IPS DF 4.7 (cell line): ENCODE results near the gene GALNT13.

Source experiments
- DNase-seq: peaks from one replicate; pipeline ENCODE4 v3.0.0-alpha.2; 2013; ENCODE audit warnings: low spot score; ENCODE audit errors: extremely low read depth

Gene GALNT13

DNA sequence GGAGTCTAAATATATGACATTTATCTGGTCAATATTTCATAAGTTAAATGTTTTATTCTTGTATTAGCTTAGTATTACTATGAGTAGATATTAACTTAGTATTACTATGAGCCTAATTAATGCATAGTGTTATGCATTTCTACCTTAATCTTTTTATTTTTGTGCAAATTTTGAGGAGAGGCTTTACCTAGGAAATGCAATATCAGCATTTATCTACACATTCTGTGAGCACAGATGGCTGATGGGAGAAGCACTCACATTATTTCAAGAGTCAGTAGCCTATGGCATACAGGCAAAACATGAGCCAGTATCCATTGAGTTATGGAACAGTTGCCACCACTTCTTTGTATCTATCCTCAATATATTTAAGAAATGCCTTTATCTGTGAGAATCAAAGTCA is 422.1 kb downstream of the GALNT13 start:
- no peak for DNase-seq

GRCh38 chr2:154306266-154306970 is 434.7 kb downstream of the GALNT13 start:
- no peak for DNase-seq

DNA sequence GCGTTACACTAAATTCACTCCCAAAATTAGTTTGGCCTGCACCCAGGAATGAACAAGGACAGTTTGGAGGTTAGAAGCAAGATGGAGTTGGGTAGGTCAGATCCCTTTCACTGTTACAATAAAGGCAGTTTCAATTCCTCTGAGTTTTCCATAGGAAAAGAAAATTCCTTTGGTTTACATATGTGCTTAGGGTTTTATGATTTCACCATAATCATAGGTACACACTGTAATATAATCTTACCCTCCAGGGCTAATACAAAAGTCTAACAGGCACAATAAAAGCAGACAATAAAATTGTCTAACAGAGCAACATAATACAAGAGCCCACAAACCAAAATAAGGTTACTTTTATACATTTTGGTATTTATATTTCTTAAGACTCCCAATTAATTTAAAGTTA is 435.3 kb downstream of the GALNT13 start:
- no peak for DNase-seq

DNA sequence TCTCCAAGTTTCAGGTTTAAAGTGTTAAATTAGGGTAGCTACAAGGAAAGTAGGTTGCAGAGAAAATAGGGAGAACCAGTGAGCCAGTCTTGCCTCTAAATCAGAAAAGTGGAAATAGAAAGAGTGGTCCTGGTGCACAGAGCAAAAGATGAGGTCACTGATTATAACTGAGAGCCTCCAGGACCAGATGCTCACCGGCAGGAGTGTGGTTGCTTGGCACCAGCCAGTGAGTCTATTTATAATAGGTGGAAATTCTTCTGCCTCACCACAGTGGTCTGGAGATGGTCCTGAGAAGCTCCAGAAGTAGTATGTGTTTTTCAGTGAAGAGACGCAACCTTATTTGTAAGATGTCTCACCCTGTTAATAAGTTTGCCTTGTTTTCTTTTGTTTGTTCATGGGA is 452.9 kb downstream of the GALNT13 start:
- no peak for DNase-seq

DNA sequence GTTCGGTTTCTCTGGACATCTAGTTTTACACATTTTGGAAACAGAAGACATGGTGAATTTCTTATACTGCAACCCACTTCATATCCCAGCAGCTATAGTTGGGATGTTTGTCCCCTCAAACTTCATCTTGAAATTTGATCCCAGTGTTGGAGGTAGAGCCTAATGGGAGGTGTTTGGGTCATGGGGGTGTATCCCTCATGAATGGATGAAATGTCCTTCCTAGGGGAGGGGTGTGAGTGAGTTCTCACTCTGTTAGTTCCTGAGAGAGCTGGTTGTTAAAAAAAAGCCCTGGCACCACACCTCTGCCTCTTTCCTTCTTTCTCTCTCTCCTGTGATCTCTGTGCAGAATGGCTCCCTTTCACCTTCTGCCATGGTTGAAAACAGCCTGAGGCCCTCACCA is 457.8 kb downstream of the GALNT13 start:
- no peak for DNase-seq

GRCh38 chr2:154331784-154332183 is 460.1 kb downstream of the GALNT13 start:
- DNase-seq: no peak

- no peak for DNase-seq
Observed at GRCh38 chr2:154336201-154336600, 464.5 kb downstream of the GALNT13 start.

GRCh38 chr2:154338352-154338967 is 466.7 kb downstream of the GALNT13 start:
- DNase-seq: no peak

DNA sequence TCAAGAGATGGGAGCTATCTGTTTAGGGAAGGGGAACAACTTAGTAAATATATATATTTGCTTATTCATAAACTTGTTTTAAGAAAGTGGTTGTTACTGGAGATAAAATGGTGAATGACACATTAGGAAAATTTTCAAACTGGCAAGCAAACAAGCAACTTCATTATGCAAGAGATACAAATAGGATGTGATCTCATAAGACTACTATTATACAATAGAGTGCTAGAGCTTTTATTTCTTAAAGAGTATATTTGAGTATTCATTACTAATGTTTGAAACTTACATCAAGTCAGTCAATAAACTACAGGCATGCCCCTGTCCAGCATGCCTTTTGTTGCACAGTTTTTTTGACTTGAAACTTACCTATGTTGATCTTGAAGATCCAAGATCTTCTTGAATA is 471.6 kb downstream of the GALNT13 start:
- DNase-seq: no peak

DNA sequence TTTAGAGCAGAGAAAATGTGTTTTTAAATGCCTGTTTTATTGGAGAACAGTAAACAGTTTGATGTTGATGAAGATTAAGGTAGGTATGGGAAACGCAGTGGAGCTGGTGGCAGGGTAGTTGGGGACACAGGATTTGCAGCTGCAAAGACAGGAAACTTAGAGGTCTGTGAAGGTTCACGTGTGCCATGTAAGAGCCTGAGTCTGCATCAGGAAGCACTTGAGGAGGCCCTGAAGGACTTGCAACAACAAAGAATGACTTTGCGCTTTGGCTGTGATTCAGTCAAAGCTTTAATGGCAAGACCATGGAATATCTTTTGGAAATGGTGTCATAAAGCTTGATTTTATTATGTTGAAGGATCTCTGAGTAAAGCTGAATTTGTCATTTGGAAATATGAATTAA is 479.2 kb downstream of the GALNT13 start:
- DNase-seq: no peak

GRCh38 chr2:154361276-154361675 is 489.6 kb downstream of the GALNT13 start:
- no peak for DNase-seq

DNA sequence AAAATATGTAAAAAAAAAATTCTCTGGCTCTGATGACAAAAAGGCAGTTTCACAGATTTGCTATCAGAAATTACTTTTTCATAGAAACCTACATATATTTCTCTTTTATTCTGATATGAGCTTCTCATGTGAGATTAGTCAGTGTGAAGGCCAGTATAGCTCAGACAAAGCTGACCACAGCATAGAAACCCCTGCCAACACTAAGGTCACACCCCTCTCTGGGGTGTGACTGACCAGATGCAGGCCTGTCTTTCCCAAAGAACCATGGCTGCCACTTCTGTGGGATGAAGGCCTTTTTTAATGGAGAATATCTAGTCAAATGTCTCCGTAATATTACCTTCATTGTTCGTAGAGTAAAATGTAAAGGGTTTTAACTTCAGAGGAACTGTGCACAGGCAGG is 496.4 kb downstream of the GALNT13 start:
- DNase-seq: no peak

DNA sequence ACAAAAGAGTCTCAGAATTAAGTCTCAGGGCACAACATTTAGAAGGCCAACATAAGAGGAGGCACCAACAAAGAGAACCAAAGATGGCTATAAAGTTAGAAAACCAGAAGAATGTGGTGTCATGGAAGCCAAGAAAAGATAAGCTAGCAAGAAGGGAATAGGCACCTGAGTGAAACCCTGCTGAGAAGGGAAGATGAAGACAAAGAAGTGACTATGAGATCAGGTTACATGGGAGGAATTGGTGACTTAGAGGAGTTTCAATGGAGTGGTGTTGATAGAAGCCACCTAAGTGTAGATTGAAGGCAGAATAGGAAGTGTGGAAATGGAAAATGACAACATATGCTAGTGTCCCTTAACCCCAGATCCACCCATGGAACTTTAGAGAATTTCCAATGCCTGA is 499.2 kb downstream of the GALNT13 start:
- DNase-seq: peak; percentile 46

DNA sequence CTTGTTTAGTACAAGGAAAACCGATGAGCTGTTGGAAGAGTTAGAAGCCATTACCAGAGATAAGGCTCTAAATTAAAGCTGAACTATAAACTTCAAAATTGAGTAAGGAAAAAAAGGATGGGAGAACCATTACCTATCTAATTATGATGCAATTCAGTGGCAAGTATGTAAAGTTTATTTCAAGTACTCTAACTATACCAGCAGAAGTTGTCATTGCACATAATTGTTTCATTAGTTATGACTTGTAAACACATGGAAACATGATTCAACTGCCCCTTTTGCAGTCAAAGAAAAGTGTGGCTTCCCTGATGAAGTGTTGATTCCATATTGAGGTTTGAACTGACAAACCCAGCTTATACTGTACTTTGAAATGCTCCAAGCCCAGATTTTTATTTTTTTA is 502.7 kb downstream of the GALNT13 start:
- DNase-seq: no peak

DNA sequence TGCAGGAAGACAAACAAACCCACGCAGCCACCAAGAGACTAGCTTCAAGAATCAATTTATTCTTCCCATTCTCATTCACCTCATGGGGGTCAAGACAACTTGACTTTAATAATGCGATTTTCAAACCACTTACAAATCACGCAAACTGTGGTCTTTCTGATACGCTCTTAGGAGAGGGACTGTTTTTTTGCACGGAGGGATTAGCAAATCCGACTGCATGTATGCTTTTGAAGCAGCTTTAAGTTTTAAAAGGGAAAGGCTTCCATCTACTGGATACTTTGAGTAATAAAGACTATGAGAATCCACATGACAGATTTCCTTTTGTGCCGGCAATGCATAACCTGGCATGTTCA is 503.8 kb downstream of the GALNT13 start:
- DNase-seq: peak; percentile 53

- no peak for DNase-seq
Observed at GRCh38 chr2:154381931-154382794, 510.4 kb downstream of the GALNT13 start.

- no peak for DNase-seq
Observed at GRCh38 chr2:154386186-154386585, 514.5 kb downstream of the GALNT13 start.

DNA sequence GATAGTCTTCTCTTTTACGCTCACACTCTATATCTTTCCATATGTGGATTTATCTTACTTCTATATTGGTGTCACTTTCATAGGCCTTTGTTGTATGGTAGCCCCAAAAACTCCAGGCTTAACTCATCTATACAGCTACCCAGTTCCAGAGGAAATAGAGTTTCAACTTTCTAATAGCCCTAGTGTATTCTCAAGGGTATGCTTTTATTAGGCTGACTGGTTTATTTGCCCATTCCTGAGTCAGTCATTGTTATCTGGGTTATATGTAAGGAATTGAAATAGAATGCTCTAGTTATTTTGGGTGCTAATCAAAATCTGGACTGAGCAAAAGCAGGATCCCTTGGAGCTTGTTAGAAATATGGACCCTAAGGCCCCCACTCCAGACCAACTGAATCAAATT is 519.3 kb downstream of the GALNT13 start:
- DNase-seq: no peak

GRCh38 chr2:154392256-154392655 is 520.5 kb downstream of the GALNT13 start:
- no peak for DNase-seq

- DNase-seq: no peak
Observed at GRCh38 chr2:154394600-154394999, 522.9 kb downstream of the GALNT13 start.

GRCh38 chr2:154400563-154401290 is 529.0 kb downstream of the GALNT13 start:
- DNase-seq: no peak

GRCh38 chr2:154402213-154402612 is 530.5 kb downstream of the GALNT13 start:
- DNase-seq: no peak
